Measurements from ENCODE around the gene SCAF4. TPM values are rescaled to one million over a fixed set of nuclear protein-coding genes. Genes with fewer than 3 reads are reported as not detected.
A peak's percentile ranks its signal among the peaks of the same experiment; 100 is the strongest.

Gene SCAF4
- total and polyA plus RNA-seq, 9 of the 15 experiments (the other 6 are each of a cell fraction or from before 2014, with no cell fraction given): 2.3 to 55.7 (median 17.2) TPM

GRCh38 chr21:31713973-31714740, 17.8 kb downstream of the SCAF4 start (continued):
- TF ChIP-seq ZNF395 (CRISPR knock-in tag; IDR thresholded peaks at IDR 0.05) (no peak), GABPB1 (CRISPR knock-in tag; IDR thresholded peaks at IDR 0.05) (no peak), PBX2 (CRISPR knock-in tag; IDR thresholded peaks at IDR 0.05; ENCODE audit: low read depth) (no peak), PBX2 (tag; conservative IDR thresholded peaks at IDR 0.05; ENCODE audit: low read depth) (peak; percentile 52), THAP12 (CRISPR knock-in tag; IDR thresholded peaks at IDR 0.05) (no peak), SLC30A9 (CRISPR knock-in tag; IDR thresholded peaks at IDR 0.05) (no peak), JUND (IDR thresholded peaks at IDR 0.05; ENCODE audit: borderline replicate concordance, low read depth, low read length) (peak; percentile 82), JUND (tag; IDR thresholded peaks at IDR 0.05; ENCODE audit: borderline replicate concordance, low read depth, low read length) (peak; percentile 70; the same call in 1 of the 3 replicates), XRCC5 (IDR thresholded peaks at IDR 0.05; ENCODE audit: low read depth, low read length) (no peak), MAFG (tag; conservative IDR thresholded peaks at IDR 0.05) (peak; percentile 67), ZNF551 (CRISPR knock-in tag; IDR thresholded peaks at IDR 0.05) (no peak), ZNF175 (CRISPR knock-in tag; IDR thresholded peaks at IDR 0.05; ENCODE audit: low read depth) (no peak), NFATC3 (IDR thresholded peaks at IDR 0.05) (no peak), ZNF583 (CRISPR knock-in tag; IDR thresholded peaks at IDR 0.05) (no peak), BRD9 (IDR thresholded peaks at IDR 0.05; ENCODE audit: low read depth, partially characterized antibody) (no peak), SIN3B (IDR thresholded peaks at IDR 0.05; ENCODE audit: low read depth) (no peak), ATF6 (CRISPR knock-in tag; IDR thresholded peaks at IDR 0.05) (no peak), ZNF699 (CRISPR knock-in tag; IDR thresholded peaks at IDR 0.05; ENCODE audit: insufficient replicate concordance) (no peak), TBL1XR1 (IDR thresholded peaks at IDR 0.05; ENCODE audit: low read length in 2 of 2) (peak in 1 of 2 experiments; percentile 57; a peak in 2 of 4 replicates)

Data from K562 (cell line).